ENCODE results near the gene HCN2. TPM values are rescaled to one million over a fixed set of nuclear protein-coding genes. Genes with fewer than 3 reads are reported as not detected.
A peak's percentile ranks its signal among the peaks of the same experiment; 100 is the strongest.

HCN2 gene
- total and polyA plus RNA-seq, 9 of the 15 experiments (the other 6 are each of a cell fraction or from before 2014, with no cell fraction given), result 0.29 to 4.2 (median 0.82) TPM; not detected in 2

- no peaks in the 10 kb centered on the region for H3K9me3 ChIP-seq (replicated peaks; ENCODE audit: control insufficient read depth, insufficient read depth, low read depth, low read length)
- ATAC-seq (0 out of 3 replicates have a peak, but pooled peaks have one; percentile 8), DNase-seq (ENCODE audit: extremely low read depth in 1 of 4, low spot score in 3 of 4) (peak in 1 of 4 experiments; percentile 7), FAIRE-seq (no peak)
- peaks cover 68% of the 10 kb centered on the region; the same call in 2 of the 3 replicates for H3K36me3 ChIP-seq (ENCODE audit: control insufficient read depth, insufficient read depth, low read length)
- H2AFZ ChIP-seq (ENCODE audit: low read depth, low read length), result no peak overlapping the region
- BruUV-seq (replicated peaks), result no TSS peak
- no peak overlapping the region for H3K27ac ChIP-seq (ENCODE audit: extremely low read depth, low read depth, low read length)
- no peaks in the 10 kb centered on the region for H4K20me1 ChIP-seq (replicated peaks; ENCODE audit: control insufficient read depth, insufficient read depth, low read length)
- H3K4me3 ChIP-seq, result no peak overlapping the region
- peaks cover under 1% of the 10 kb centered on the region; the same call in 1 of the 3 replicates for H3K79me2 ChIP-seq (ENCODE audit: control insufficient read depth, insufficient read depth, low read length)
- WGBS (ENCODE audit: insufficient coverage, low coverage, missing lambda C conversion rate), result 96% methylated on average over 31 of the region's 48 CpGs
- in situ Hi-C loops (cut with MboI) (no loop called here), intact Hi-C loops (cut with micrococcal nuclease) (no loop called here)
- no peak overlapping the region for H3K9ac ChIP-seq (ENCODE audit: insufficient read depth in 1 of 2, low read depth in 2 of 2, low read length in 2 of 2)
- no peak overlapping the region for H3K4me2 ChIP-seq (ENCODE audit: insufficient read depth, low read length)
- ChIA-PET CTCF (ENCODE audit: low intra/inter-chr PET ratio) (no interaction called here), POLR2A (interaction anchor here (0.7 kb wide), 2 partner anchors 12 to 105 kb away, joined by 3 read pairs; no protein-coding TSS in a partner anchor)
- peaks cover 0 to 34% of the 10 kb centered on the region in 2 experiments; a peak in 2 of 5 replicates for H3K4me1 ChIP-seq (replicated peaks in 1 of 2; ENCODE audit: control insufficient read depth in 2 of 2, insufficient read depth in 2 of 2, low read length in 2 of 2)
- TF ChIP-seq ATF2 (CRISPR knock-in tag; IDR thresholded peaks at IDR 0.05) (no peak), POLR2G (IDR thresholded peaks at IDR 0.05; ENCODE audit: low read depth, low read length) (peak; percentile 36), RBFOX2 (IDR thresholded peaks at IDR 0.05; ENCODE audit: low read depth, low read length) (peak; percentile 22; the same call in 1 of the 2 replicates), ZNF780A (CRISPR knock-in tag; IDR thresholded peaks at IDR 0.05) (no peak), RFX5 (IDR thresholded peaks at IDR 0.05; ENCODE audit: low read depth, low read length) (no peak), SUPT5H (IDR thresholded peaks at IDR 0.05) (peak; percentile 51; the same call in 1 of the 2 replicates), POLR3A (IDR thresholded peaks at IDR 0.05; ENCODE audit: borderline replicate concordance, extremely low read depth, insufficient read depth, insufficient read length) (no peak), RBM22 (IDR thresholded peaks at IDR 0.05; ENCODE audit: low read depth, low read length, poor library complexity, severe bottlenecking) (peak; percentile 66), ZNF143 (CRISPR knock-in tag; IDR thresholded peaks at IDR 0.05) (no peak), ZNF639 (CRISPR knock-in tag; conservative IDR thresholded peaks at IDR 0.05 in 1 of 2, IDR thresholded peaks at IDR 0.05 in 1 of 2) (no peak), POLR2B (IDR thresholded peaks at IDR 0.05; ENCODE audit: low read depth, partially characterized antibody) (peak; percentile 15), POLR2A (conservative IDR thresholded peaks at IDR 0.05) (peak; percentile 34; the same call in 1 of the 2 replicates), IRF2 (CRISPR knock-in tag; IDR thresholded peaks at IDR 0.05) (no peak)
- no peaks in the 10 kb centered on the region for H3K27me3 ChIP-seq (ENCODE audit: control insufficient read depth in 2 of 2, insufficient read depth in 2 of 2, low read length in 2 of 2)
- H3K9me1 ChIP-seq (ENCODE audit: control insufficient read depth, insufficient read depth, low read length), result no peaks in the 10 kb centered on the region
Measured at GRCh38 chr19:646779-647565, 57.3 kb downstream of the HCN2 start.
